Activated T-cell treated with anti-CD3 and anti-CD28 coated beads, Interleukin-2, amount 50 U/mL, for 24 hours (primary cell): ENCODE results near the gene CTXN3.

Source experiments
- DNase-seq: peaks from one replicate; pipeline ENCODE4 v3.0.0-alpha.2; 2020
- H3K27ac Mint-ChIP-seq: 2 replicates; pipeline ENCODE4 v1.8.0; 2020; ENCODE audit warnings: mild to moderate bottlenecking, mixed read lengths
- H3K27me3 Mint-ChIP-seq: 2 replicates; pipeline ENCODE4 v1.8.0; 2020; ENCODE audit warnings: mixed read lengths
- H3K36me3 Mint-ChIP-seq: 2 replicates; pipeline ENCODE4 v1.8.0; 2020; ENCODE audit warnings: low read depth, mixed read lengths
- H3K4me1 Mint-ChIP-seq: 2 replicates; pipeline ENCODE4 v1.8.0; 2020; ENCODE audit warnings: low read depth, mixed read lengths
- H3K4me3 Mint-ChIP-seq: 2 replicates; pipeline ENCODE4 v1.8.0; 2020; ENCODE audit warnings: mild to moderate bottlenecking, moderate library complexity, mixed read lengths
- H3K9me3 Mint-ChIP-seq: 2 replicates; pipeline ENCODE4 v1.8.0; 2020; ENCODE audit warnings: mixed read lengths

Gene CTXN3

GRCh38 chr5:127649018-127649439, at the start of gene CTXN3:
TSS of gene CTXN3 (plus strand) at chr5:127649082. CDS start at chr5:127657522, 8,440 bp downstream.
- H3K27ac Mint-ChIP-seq = no peak within 1 kb of the TSS
- no peak for DNase-seq
- no peaks in the 10 kb centered on the region for H3K36me3 Mint-ChIP-seq
- H3K27me3 Mint-ChIP-seq = no peaks in the 10 kb centered on the region
- no peaks in the 10 kb centered on the region for H3K9me3 Mint-ChIP-seq
- no peak within 1 kb of the TSS for H3K4me3 Mint-ChIP-seq
- no peaks in the 10 kb centered on the region for H3K4me1 Mint-ChIP-seq

GRCh38 chr5:127599320-127599719, 49.6 kb upstream of the CTXN3 start:
- peaks cover 10% of the 10 kb centered on the region for H3K4me1 Mint-ChIP-seq
- no peak for DNase-seq
- peaks cover 3% of the 10 kb centered on the region for H3K27me3 Mint-ChIP-seq
- no peaks in the 10 kb centered on the region for H3K36me3 Mint-ChIP-seq
- H3K27ac Mint-ChIP-seq = no peak overlapping the region
- no peak overlapping the region for H3K4me3 Mint-ChIP-seq
- no peaks in the 10 kb centered on the region for H3K9me3 Mint-ChIP-seq

- Mint-ChIP-seq H3K27ac (no peak overlapping the region), H3K4me1 (peaks cover 10% of the 10 kb centered on the region), H3K9me3 (no peaks in the 10 kb centered on the region), H3K4me3 (no peak overlapping the region), H3K27me3 (peaks cover 3% of the 10 kb centered on the region), H3K36me3 (no peaks in the 10 kb centered on the region)
- DNase-seq = no peak
Measured at GRCh38 chr5:127599847-127600246, 49.0 kb upstream of the CTXN3 start.

- H3K4me3 Mint-ChIP-seq = no peak overlapping the region
- no peak for DNase-seq
- H3K9me3 Mint-ChIP-seq = no peaks in the 10 kb centered on the region
- H3K36me3 Mint-ChIP-seq = no peaks in the 10 kb centered on the region
- peaks cover 3% of the 10 kb centered on the region for H3K27me3 Mint-ChIP-seq
- H3K27ac Mint-ChIP-seq = no peak overlapping the region
- H3K4me1 Mint-ChIP-seq = peaks cover 3% of the 10 kb centered on the region
Measured at GRCh38 chr5:127601111-127601510, 47.8 kb upstream of the CTXN3 start.

- Mint-ChIP-seq H3K4me3 (no peak overlapping the region), H3K27ac (no peak overlapping the region), H3K27me3 (no peaks in the 10 kb centered on the region), H3K9me3 (no peaks in the 10 kb centered on the region), H3K36me3 (no peaks in the 10 kb centered on the region), H3K4me1 (no peaks in the 10 kb centered on the region)
- no peak for DNase-seq
Measured at GRCh38 chr5:127601601-127602000, 47.3 kb upstream of the CTXN3 start.

GRCh38 chr5:127602481-127602880, 46.4 kb upstream of the CTXN3 start:
- DNase-seq = no peak
- Mint-ChIP-seq H3K9me3 (no peaks in the 10 kb centered on the region), H3K27ac (no peak overlapping the region), H3K4me1 (no peaks in the 10 kb centered on the region), H3K36me3 (no peaks in the 10 kb centered on the region), H3K27me3 (no peaks in the 10 kb centered on the region), H3K4me3 (no peak overlapping the region)

- peaks cover under 1% of the 10 kb centered on the region for H3K4me1 Mint-ChIP-seq
- H3K36me3 Mint-ChIP-seq = no peaks in the 10 kb centered on the region
- H3K27me3 Mint-ChIP-seq = no peaks in the 10 kb centered on the region
- no peaks in the 10 kb centered on the region for H3K9me3 Mint-ChIP-seq
- no peak overlapping the region for H3K27ac Mint-ChIP-seq
- DNase-seq = no peak
- H3K4me3 Mint-ChIP-seq = no peak overlapping the region
Measured at GRCh38 chr5:127602896-127603844, 45.7 kb upstream of the CTXN3 start.

GRCh38 chr5:127608077-127608660, 40.7 kb upstream of the CTXN3 start:
- Mint-ChIP-seq H3K4me1 (peaks cover 2% of the 10 kb centered on the region), H3K27ac (no peak overlapping the region), H3K36me3 (no peaks in the 10 kb centered on the region), H3K27me3 (peaks cover 7% of the 10 kb centered on the region), H3K9me3 (no peaks in the 10 kb centered on the region), H3K4me3 (no peak overlapping the region)
- DNase-seq = no peak

- no peak overlapping the region for H3K27ac Mint-ChIP-seq
- peaks cover 2% of the 10 kb centered on the region for H3K4me1 Mint-ChIP-seq
- no peak for DNase-seq
- H3K27me3 Mint-ChIP-seq = peaks cover 7% of the 10 kb centered on the region
- H3K4me3 Mint-ChIP-seq = no peak overlapping the region
- no peaks in the 10 kb centered on the region for H3K36me3 Mint-ChIP-seq
- no peaks in the 10 kb centered on the region for H3K9me3 Mint-ChIP-seq
Measured at GRCh38 chr5:127609011-127609410, 39.9 kb upstream of the CTXN3 start.

GRCh38 chr5:127609957-127610356, 38.9 kb upstream of the CTXN3 start:
- H3K9me3 Mint-ChIP-seq = no peaks in the 10 kb centered on the region
- H3K36me3 Mint-ChIP-seq = no peaks in the 10 kb centered on the region
- H3K27me3 Mint-ChIP-seq = peaks cover 7% of the 10 kb centered on the region
- no peak overlapping the region for H3K4me3 Mint-ChIP-seq
- no peak for DNase-seq
- peaks cover 2% of the 10 kb centered on the region for H3K4me1 Mint-ChIP-seq
- H3K27ac Mint-ChIP-seq = no peak overlapping the region

- no peaks in the 10 kb centered on the region for H3K36me3 Mint-ChIP-seq
- no peaks in the 10 kb centered on the region for H3K9me3 Mint-ChIP-seq
- no peak overlapping the region for H3K27ac Mint-ChIP-seq
- no peak overlapping the region for H3K4me3 Mint-ChIP-seq
- peaks cover 2% of the 10 kb centered on the region for H3K4me1 Mint-ChIP-seq
- peaks cover 9% of the 10 kb centered on the region for H3K27me3 Mint-ChIP-seq
- no peak for DNase-seq
Measured at GRCh38 chr5:127612441-127613141, 36.3 kb upstream of the CTXN3 start.

- no peaks in the 10 kb centered on the region for H3K36me3 Mint-ChIP-seq
Measured at GRCh38 chr5:127615916-127616315, 33.0 kb upstream of the CTXN3 start.

GRCh38 chr5:127619908-127620479, 28.9 kb upstream of the CTXN3 start:
- no peaks in the 10 kb centered on the region for H3K36me3 Mint-ChIP-seq
- H3K9me3 Mint-ChIP-seq = peaks cover 4% of the 10 kb centered on the region
- H3K27me3 Mint-ChIP-seq = peaks cover 12% of the 10 kb centered on the region
- H3K4me1 Mint-ChIP-seq = peaks cover 2% of the 10 kb centered on the region
- no peak overlapping the region for H3K4me3 Mint-ChIP-seq
- no peak overlapping the region for H3K27ac Mint-ChIP-seq
- no peak for DNase-seq

More at GRCh38 chr5:127615916-127616315, 33.0 kb upstream of the CTXN3 start:
- H3K4me1 Mint-ChIP-seq = peaks cover 2% of the 10 kb centered on the region
- H3K4me3 Mint-ChIP-seq = no peak overlapping the region
- H3K27ac Mint-ChIP-seq = no peak overlapping the region
- DNase-seq = no peak
- H3K9me3 Mint-ChIP-seq = peaks cover 4% of the 10 kb centered on the region
- peaks cover 12% of the 10 kb centered on the region for H3K27me3 Mint-ChIP-seq

GRCh38 chr5:127621601-127622325, 27.1 kb upstream of the CTXN3 start:
- Mint-ChIP-seq H3K27me3 (peaks cover 10% of the 10 kb centered on the region), H3K27ac (no peak overlapping the region), H3K4me3 (no peak overlapping the region), H3K9me3 (peaks cover 4% of the 10 kb centered on the region), H3K36me3 (no peaks in the 10 kb centered on the region), H3K4me1 (peaks cover 2% of the 10 kb centered on the region)
- no peak for DNase-seq
